Right lobe of liver (tissue), 4 donors: ENCODE results near the gene ROM1.

Experiments
- CTCF ChIP-seq, 4 donors: fragments of 200-600 bp in 3 of 4; fragments of 450-650 bp in 1 of 4; IDR thresholded peaks; one replicate each; pipeline versions ENCODE4 v1.5.1 to v1.8.0; 2016 to 2022; ENCODE audit warnings: antibody characterized with exemption in 4 of 4, mild to moderate bottlenecking in 2 of 4
- POLR2A ChIP-seq: fragments of 450-650 bp; IDR thresholded peaks from one replicate; pipeline ENCODE4 v1.6.1; 2017; ENCODE audit warnings: antibody characterized with exemption, mild to moderate bottlenecking
- donor health status: DM: no; HTN: no; CAD: no.
- donor health status: DM: no; HTN: no; CAD: no.
- donor health status: DM: no; HTN: yes; CAD: no.

DNA sequence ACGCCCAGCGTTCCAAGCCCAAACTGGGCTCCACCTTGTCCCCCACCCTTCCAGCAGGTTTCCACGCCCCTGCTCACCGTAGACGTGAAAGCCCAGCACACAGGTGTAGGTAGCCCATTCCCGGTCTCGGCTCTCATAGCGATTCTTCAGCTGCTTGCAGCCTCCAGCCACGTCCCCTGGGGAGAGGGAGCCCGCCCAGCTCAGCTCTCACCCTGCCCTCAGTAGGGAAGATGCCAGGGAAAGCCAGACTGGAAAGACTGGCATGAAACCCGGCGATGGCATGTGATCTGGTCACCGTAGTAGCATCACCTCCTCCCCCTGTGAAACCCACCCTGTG is 10.0 kb upstream of the ROM1 start:
- TF ChIP-seq CTCF (IDR thresholded peaks at IDR 0.05) (no peak), POLR2A (no peak)
